ENCODE data around the gene PTPRE.

- TF ChIP-seq REST (IDR thresholded peaks at IDR 0.05) (no peak), CTCF (IDR thresholded peaks at IDR 0.05; ENCODE audit: low read depth, low read length, missing input control) (no peak), ATF3 (IDR thresholded peaks at IDR 0.05) (no peak), JUND (IDR thresholded peaks at IDR 0.05) (no peak), HNF4A (conservative IDR thresholded peaks at IDR 0.05) (no peak), MAX (IDR thresholded peaks at IDR 0.05) (no peak), YY1 (IDR thresholded peaks at IDR 0.05) (no peak), SP1 (IDR thresholded peaks at IDR 0.05) (no peak), EGR1 (IDR thresholded peaks at IDR 0.05; ENCODE audit: low read depth in 2 of 2) (no peak)
These were observed 4.4 kb downstream of the PTPRE start for GRCh38 chr10:127911218-127911866.

Data from liver (tissue), 3 donors.